K562 (cell line): ENCODE measurements around the gene CLDN1. TPM values are rescaled to one million over a fixed set of nuclear protein-coding genes. Genes with fewer than 3 reads are reported as not detected.

Source experiments
- ATAC-seq: fragments of 200-7000 bp; cut with Tn5 transposase; 3 replicates; pipeline ENCODE4 v1.9.1; 2020; ENCODE audit warnings: moderate library complexity
- BruUV-seq: library from RNA; stranded (reverse); fragments of 400-500 nt; replicated peaks from 2 replicates; lab custom pipeline; 2021; lab: Mats Ljungman, UMichigan
- CTCF ChIA-PET: fragments of 300-600 bp; formaldehyde crosslinking; extraction: SDS; loops from one replicate; lab custom pipeline; 2021; ENCODE audit warnings: low intra/inter-chr PET ratio; lab: Yijun Ruan, JAX
- POLR2A ChIA-PET: fragments of 300-600, 350-650 bp; sonication (Branson Sonifier 250); formaldehyde crosslinking; extraction: SDS; loops from one replicate; lab custom pipeline; 2021; ENCODE audit warnings: antibody characterized with exemption, inconsistent platforms; lab: Yijun Ruan, JAX
- DNase-seq, 4 experiments: peaks; one replicate each; pipeline versions ENCODE4 v3.0.0 to v3.0.0-alpha.2; 2011 to 2018; ENCODE audit warnings: low spot score in 3 of 4, mixed read lengths in 3 of 4; ENCODE audit errors: extremely low read depth in 1 of 4
- FAIRE-seq: peaks from 2 replicates; lab custom pipeline; 2011; peaks lifted over from hg19 to GRCh38; lab: Jason Lieb, UNC
- H2AFZ ChIP-seq: 2 replicates; pipeline ENCODE4 v1.6.0; 2011; ENCODE audit warnings: low read depth, low read length, control low read depth, inconsistent platforms
- H3K27ac ChIP-seq: fragments of 200-600 bp; 3 replicates; pipeline ENCODE4 v1.8.0; 2011; ENCODE audit warnings: low read depth, mild to moderate bottlenecking, control low read depth, inconsistent platforms, low read length, moderate library complexity, mixed read lengths; ENCODE audit errors: extremely low read depth
- H3K27me3 ChIP-seq, 2 experiments: fragments of 300-600 bp in 1 of 2; 2 replicates in 1 of 2; 3 replicates in 1 of 2; pipeline versions ENCODE4 v1.6.0 to v1.8.0; 2011; ENCODE audit warnings: inconsistent platforms in 2 of 2, low read length in 2 of 2, mild to moderate bottlenecking in 1 of 2, mixed read lengths in 1 of 2, moderate library complexity in 1 of 2; ENCODE audit not compliant: control insufficient read depth in 2 of 2, insufficient read depth in 2 of 2
- H3K36me3 ChIP-seq: fragments of 300-600 bp; 3 replicates; pipeline ENCODE4 v1.8.0; 2011; ENCODE audit warnings: mild to moderate bottlenecking, low read length, inconsistent platforms; ENCODE audit not compliant: control insufficient read depth, insufficient read depth
- H3K4me1 ChIP-seq, 2 experiments: fragments of 200-600 bp in 1 of 2; replicated peaks in 1 of 2; 2 replicates in 1 of 2; 3 replicates in 1 of 2; pipeline versions ENCODE4 v1.5.1 to v1.8.0; 2011; ENCODE audit warnings: inconsistent platforms in 2 of 2, low read length in 2 of 2, mild to moderate bottlenecking in 1 of 2, mixed read lengths in 1 of 2, moderate library complexity in 1 of 2; ENCODE audit not compliant: control insufficient read depth in 2 of 2, insufficient read depth in 2 of 2
- H3K4me2 ChIP-seq: 2 replicates; pipeline ENCODE4 v1.6.1; 2011; ENCODE audit warnings: low read length, control low read depth, inconsistent platforms, mixed read lengths; ENCODE audit not compliant: insufficient read depth
- H3K4me3 ChIP-seq: fragments of 200-600 bp; sonication (generic), shearing (Covaris generic); 2 replicates; pipeline ENCODE4 v1.5.1; 2016; ENCODE audit warnings: control low read depth, inconsistent platforms
- H3K79me2 ChIP-seq: fragments of 200-600 bp; 3 replicates; pipeline ENCODE4 v1.8.0; 2011; ENCODE audit warnings: low read length, inconsistent platforms; ENCODE audit not compliant: control insufficient read depth, insufficient read depth
- H3K9ac ChIP-seq, 2 experiments: 2 replicates each; pipeline versions ENCODE4 v1.6.0 to v1.6.1; 2011; ENCODE audit warnings: low read depth in 2 of 2, low read length in 2 of 2, control low read depth in 1 of 2, inconsistent platforms in 1 of 2, mild to moderate bottlenecking in 1 of 2, mixed read lengths in 1 of 2; ENCODE audit not compliant: insufficient read depth in 1 of 2
- H3K9me1 ChIP-seq: one replicate; pipeline ENCODE4 v1.6.0; 2011; ENCODE audit warnings: inconsistent platforms, mild to moderate bottlenecking, low read length, moderate library complexity; ENCODE audit not compliant: control insufficient read depth, insufficient read depth
- H3K9me3 ChIP-seq: replicated peaks from 2 replicates; pipeline ENCODE4 v1.5.1; 2011; ENCODE audit warnings: low read depth, low read length, inconsistent platforms; ENCODE audit not compliant: control insufficient read depth, insufficient read depth
- H4K20me1 ChIP-seq: replicated peaks from 2 replicates; pipeline ENCODE4 v1.6.1; 2011; ENCODE audit warnings: low read length, inconsistent platforms, mixed read lengths; ENCODE audit not compliant: control insufficient read depth, insufficient read depth
- ATF4 ChIP-seq: fragments of 450-650 bp; formaldehyde crosslinking; IDR thresholded peaks from 2 replicates; pipeline ENCODE4 v1.4.0; 2022; ENCODE audit warnings: mild to moderate bottlenecking, moderate library complexity
- CEBPB ChIP-seq: fragments of 450-650 bp; IDR thresholded peaks from 2 replicates; pipeline ENCODE4 v1.6.1; 2016; ENCODE audit warnings: missing genetic modification characterization, missing compliant biosample characterization
- EP300 ChIP-seq: IDR thresholded peaks from 2 replicates; pipeline ENCODE4 v1.6.1; 2012; ENCODE audit warnings: low read length, improper control_type of control experiment
- NKRF ChIP-seq: fragments of 450-650 bp; IDR thresholded peaks from 2 replicates; pipeline ENCODE4 v1.6.1; 2016; ENCODE audit warnings: borderline replicate concordance
- POLR2AphosphoS5 ChIP-seq: IDR thresholded peaks from 2 replicates; pipeline ENCODE4 v1.6.1; 2011; ENCODE audit warnings: mild to moderate bottlenecking, low read depth, low read length, moderate library complexity; ENCODE audit not compliant: control insufficient read depth, insufficient read depth
- RBM25 ChIP-seq: fragments of 200-400 bp; formaldehyde crosslinking; IDR thresholded peaks from 2 replicates; pipeline ENCODE4 v1.6.1; 2018; ENCODE audit warnings: low read length, low read depth, moderate library complexity; ENCODE audit not compliant: severe bottlenecking
- SPI1 ChIP-seq: IDR thresholded peaks from 2 replicates; pipeline ENCODE4 v1.6.1; 2011; ENCODE audit warnings: low read depth, low read length, control low read depth, borderline replicate concordance
- TFAP4 ChIP-seq: sonication (generic); formaldehyde crosslinking; IDR thresholded peaks from 2 replicates; pipeline ENCODE4 v1.8.0; 2022; ENCODE audit warnings: missing genetic modification reagents, mild to moderate bottlenecking, moderate library complexity, borderline replicate concordance
- ZBTB9 ChIP-seq: fragments of 450-650 bp; formaldehyde crosslinking; IDR thresholded peaks from 2 replicates; pipeline ENCODE4 v1.4.0; 2020; ENCODE audit warnings: mild to moderate bottlenecking, moderate library complexity
- ZNF518B ChIP-seq: fragments of 250-450 bp; sonication (Bioruptor Pico); IDR thresholded peaks from 2 replicates; pipeline ENCODE4 v1.5.0; 2021; ENCODE audit warnings: mild to moderate bottlenecking, moderate library complexity
- WGBS: fragments of 100-300 bp; shearing (Covaris generic); methylation state at CpG from one replicate; pipeline ENCODE4 v1.1.6; 2016; ENCODE audit warnings: low coverage, mixed read lengths; ENCODE audit not compliant: insufficient coverage; ENCODE audit errors: missing lambda C conversion rate; 5-methylcytosine and 5-hydroxymethylcytosine counted together
- in situ Hi-C: fragments of 300-500 bp; cut with MboI; formaldehyde crosslinking; loops from 4 replicates; pipeline ENCODE4 v1.15.0; 2018; ENCODE audit warnings: inconsistent platforms, mixed read lengths
- intact Hi-C: fragments of 100-400 bp; cut with micrococcal nuclease; formaldehyde crosslinking; loops from 2 replicates; pipeline ENCODE4 v1.14.2; 2022
- polyA plus RNA-seq, 8 experiments: library from polyadenylated mRNA; depleted of rRNA in 4 of 8; stranded (reverse) in 5 of 8; unstranded in 3 of 8; fragments of >200 nt; fragmentation: Nextera tagmentation in 2 of 8; fragmentation: Illumina TruSeq in 1 of 8; extraction: Ambion mirVana in 2 of 8; extraction: Trizol in 1 of 8; gene quantifications; 2 replicates each; pipeline versions ENCODE4 v1.2.1 to v1.2.3, GENCODE V29; 2011 to 2014; ENCODE audit warnings: inconsistent platforms in 1 of 8, missing spikeins in 1 of 8
- total RNA-seq, 7 experiments: library from RNA; depleted of rRNA in 6 of 7; stranded (reverse); fragments of >200 nt in 6 of 7; fragmentation: Illumina TruSeq in 2 of 7; extraction: Trizol in 2 of 7; gene quantifications; 2 replicates each; pipeline versions ENCODE4 v1.2.1 to v1.2.3, GENCODE V29; 2011 to 2021; ENCODE audit warnings: low replicate concordance in 1 of 7

The CLDN1 gene
- total and polyA plus RNA-seq, 9 of the 15 experiments (the other 6 are each of a cell fraction or from before 2014, with no cell fraction given), result 0.16 TPM; not detected in 8

- intact Hi-C loops, result loop anchor here (5.0 kb wide), 1 partner anchor 353 kb away; no protein-coding TSS in a partner anchor
- H3K9ac ChIP-seq, result no peak overlapping the region
- TF ChIP-seq ZNF518B (CRISPR knock-in tag) (no peak), NKRF (no peak), POLR2AphosphoS5 (no peak), ATF4 (CRISPR knock-in tag) (no peak), RBM25 (no peak), SPI1 (no peak), TFAP4 (CRISPR knock-in tag) (no peak), EP300 (no peak), CEBPB (no peak), ZBTB9 (CRISPR knock-in tag) (no peak)
Observed at GRCh38 chr3:190320594-190321362, 1.5 kb downstream of the CLDN1 start.

More at GRCh38 chr3:190320594-190321362, 1.5 kb downstream of the CLDN1 start:
- CTCF ChIA-PET, result no interaction called here
- no TSS peak for BruUV-seq
- Histone ChIP-seq H3K36me3 (no peaks in the 10 kb centered on the region), H3K4me2 (no peak overlapping the region), H3K27me3 (no peaks in the 10 kb centered on the region), H3K79me2 (no peaks in the 10 kb centered on the region), H3K9me3 (no peaks in the 10 kb centered on the region), H2AFZ (no peak overlapping the region), H4K20me1 (no peaks in the 10 kb centered on the region), H3K9me1 (no peaks in the 10 kb centered on the region), H3K4me1 (peaks cover 0 to 5% of the 10 kb centered on the region in 2 experiments; a peak in 1 of 5 replicates), H3K27ac (no peak overlapping the region), H3K4me3 (no peak overlapping the region)
- 0% methylated on average over 7 of the region's 7 CpGs for WGBS
- DNase-seq, result no peak
- POLR2A ChIA-PET, result no interaction called here
- in situ Hi-C loops, result no loop called here
- no peak for FAIRE-seq
- ATAC-seq, result no peak
